H9 (cell line): Measurements from ENCODE around the gene MXI1. TPM values are rescaled to one million over a fixed set of nuclear protein-coding genes. Genes with fewer than 3 reads are reported as not detected.

Experiments used
- DNase-seq: peaks from one replicate; pipeline ENCODE4 v3.0.0-alpha.2; 2017
- H2AFZ ChIP-seq: one replicate; pipeline ENCODE4 v1.6.1; 2013; ENCODE audit warnings: mild to moderate bottlenecking, low read length, control low read depth, moderate library complexity
- H2AK5ac ChIP-seq: 2 replicates; pipeline ENCODE4 v1.6.1; 2013; ENCODE audit warnings: low read length, control low read depth, mixed read lengths; ENCODE audit not compliant: insufficient read length
- H2BK120ac ChIP-seq: one replicate; pipeline ENCODE4 v1.6.1; 2013; ENCODE audit warnings: low read depth, mild to moderate bottlenecking, low read length, control low read depth, inconsistent platforms; ENCODE audit not compliant: poor library complexity, severe bottlenecking
- H2BK12ac ChIP-seq: 2 replicates; pipeline ENCODE4 v1.6.1; 2013; ENCODE audit warnings: low read length, control low read depth, mixed read lengths, low read depth; ENCODE audit not compliant: insufficient read length
- H2BK15ac ChIP-seq: 2 replicates; pipeline ENCODE4 v1.6.1; 2013; ENCODE audit warnings: low read depth, low read length, control low read depth
- H2BK20ac ChIP-seq: one replicate; pipeline ENCODE4 v1.6.1; 2013; ENCODE audit warnings: low read depth, mild to moderate bottlenecking, low read length, control low read depth, inconsistent platforms; ENCODE audit not compliant: poor library complexity, severe bottlenecking
- H2BK5ac ChIP-seq: 2 replicates; pipeline ENCODE4 v1.6.1; 2013; ENCODE audit warnings: low read length, control low read depth, mixed read lengths; ENCODE audit not compliant: insufficient read length
- H3K14ac ChIP-seq: 2 replicates; pipeline ENCODE4 v1.6.1; 2013; ENCODE audit warnings: low read length, control low read depth; ENCODE audit not compliant: insufficient read depth
- H3K18ac ChIP-seq: 2 replicates; pipeline ENCODE4 v1.6.1; 2013; ENCODE audit warnings: low read depth, mild to moderate bottlenecking, mixed read lengths, low read length, control low read depth; ENCODE audit not compliant: insufficient read length
- H3K23ac ChIP-seq: 2 replicates; pipeline ENCODE4 v1.6.1; 2013; ENCODE audit warnings: low read length, control low read depth, mixed read lengths, low read depth; ENCODE audit not compliant: insufficient read length
- H3K23me2 ChIP-seq: 2 replicates; pipeline ENCODE4 v1.6.1; 2013; ENCODE audit warnings: low read depth, mild to moderate bottlenecking, mixed read lengths, low read length, control low read depth; ENCODE audit not compliant: insufficient read length, poor library complexity, severe bottlenecking
- H3K27ac ChIP-seq: 2 replicates; pipeline ENCODE4 v1.5.1; 2013; ENCODE audit warnings: low read length, control low read depth, mixed read lengths, low read depth; ENCODE audit not compliant: insufficient read length
- H3K27me3 ChIP-seq: 2 replicates; pipeline ENCODE4 v1.6.1; 2013; ENCODE audit warnings: low read length, control low read depth, inconsistent platforms; ENCODE audit not compliant: insufficient read depth
- H3K4ac ChIP-seq: 2 replicates; pipeline ENCODE4 v1.6.1; 2013; ENCODE audit warnings: low read depth, mild to moderate bottlenecking, control low read depth, inconsistent platforms, low read length, moderate library complexity
- H3K4me1 ChIP-seq: 2 replicates; pipeline ENCODE4 v1.6.1; 2013; ENCODE audit warnings: low read length, control low read depth, inconsistent platforms; ENCODE audit not compliant: insufficient read depth
- H3K4me2 ChIP-seq: 2 replicates; pipeline ENCODE4 v1.6.1; 2013; ENCODE audit warnings: low read length, control low read depth, mixed read lengths; ENCODE audit not compliant: insufficient read length, insufficient read depth
- H3K56ac ChIP-seq: 2 replicates; pipeline ENCODE4 v1.6.1; 2013; ENCODE audit warnings: low read depth, mild to moderate bottlenecking, mixed read lengths, low read length, control low read depth; ENCODE audit not compliant: insufficient read length
- H3K79me1 ChIP-seq: 2 replicates; pipeline ENCODE4 v1.6.1; 2013; ENCODE audit warnings: low read depth, mild to moderate bottlenecking, moderate library complexity, low read length, control low read depth, inconsistent platforms; ENCODE audit not compliant: insufficient read depth, poor library complexity, severe bottlenecking
- H3K79me2 ChIP-seq: 2 replicates; pipeline ENCODE4 v1.6.1; 2013; ENCODE audit warnings: low read length, control low read depth, inconsistent platforms; ENCODE audit not compliant: insufficient read depth
- H3K9ac ChIP-seq: 2 replicates; pipeline ENCODE4 v1.6.1; 2013; ENCODE audit warnings: low read length, control low read depth, mixed read lengths; ENCODE audit not compliant: insufficient read length; ENCODE audit errors: extremely low read depth
- H3K9me3 ChIP-seq: one replicate; pipeline ENCODE4 v1.6.1; 2013; ENCODE audit warnings: low read depth, low read length, inconsistent platforms; ENCODE audit not compliant: control insufficient read depth
- H3T11ph ChIP-seq: one replicate; pipeline ENCODE4 v1.6.1; 2013; ENCODE audit warnings: mild to moderate bottlenecking, low read length, control low read depth, inconsistent platforms
- H4K20me1 ChIP-seq: one replicate; pipeline ENCODE4 v1.6.1; 2013; ENCODE audit not compliant: control insufficient read depth, insufficient read length, insufficient read depth
- H4K5ac ChIP-seq: 2 replicates; pipeline ENCODE4 v1.6.1; 2013; ENCODE audit warnings: low read depth, mild to moderate bottlenecking, mixed read lengths, low read length, control low read depth; ENCODE audit not compliant: insufficient read length
- H4K8ac ChIP-seq: replicated peaks from 2 replicates; pipeline ENCODE4 v1.6.1; 2013; ENCODE audit warnings: low read length, control low read depth, mixed read lengths, low read depth; ENCODE audit not compliant: insufficient read length
- H4K91ac ChIP-seq: 2 replicates; pipeline ENCODE4 v1.6.1; 2013; ENCODE audit warnings: low read depth, mild to moderate bottlenecking, moderate library complexity, mixed read lengths, low read length, control low read depth; ENCODE audit not compliant: insufficient read length
- H3K27ac Mint-ChIP-seq, 3 experiments: 2 replicates in 2 of 3; 3 replicates in 1 of 3; pipeline ENCODE4 v1.8.0; 2020 to 2021; ENCODE audit warnings: mixed read lengths in 3 of 3, mild to moderate bottlenecking in 1 of 3, moderate library complexity in 1 of 3
- H3K27me3 Mint-ChIP-seq: 2 replicates; pipeline ENCODE4 v1.8.0; 2021; ENCODE audit warnings: low read depth, mild to moderate bottlenecking, moderate library complexity, mixed read lengths
- H3K36me3 Mint-ChIP-seq, 3 experiments: 2 replicates in 2 of 3; 3 replicates in 1 of 3; pipeline ENCODE4 v1.8.0; 2020 to 2021; ENCODE audit warnings: low read depth in 3 of 3, mixed read lengths in 3 of 3; ENCODE audit not compliant: insufficient read depth in 1 of 3
- H3K4me1 Mint-ChIP-seq, 2 experiments: 2 replicates each; pipeline ENCODE4 v1.8.0; 2020; ENCODE audit warnings: mixed read lengths in 2 of 2
- H3K4me3 Mint-ChIP-seq, 2 experiments: 2 replicates in 1 of 2; 3 replicates in 1 of 2; pipeline ENCODE4 v1.8.0; 2020 to 2021; ENCODE audit warnings: mild to moderate bottlenecking in 2 of 2, mixed read lengths in 2 of 2, moderate library complexity in 1 of 2
- H3K9me3 Mint-ChIP-seq, 2 experiments: 2 replicates in 1 of 2; 3 replicates in 1 of 2; pipeline ENCODE4 v1.8.0; 2020; ENCODE audit warnings: mild to moderate bottlenecking in 2 of 2, mixed read lengths in 2 of 2, moderate library complexity in 1 of 2
- WGBS: extraction: QIAGEN DNeasy Blood & Tissue Kit; methylation state at CpG from one replicate; pipeline ENCODE4 v1.1.7; 2013; ENCODE audit warnings: missing lambda C conversion rate, low lambda C conversion rate, mixed read lengths; ENCODE audit not compliant: insufficient read length; ENCODE audit errors: extremely low coverage; 5-methylcytosine and 5-hydroxymethylcytosine counted together
- total RNA-seq: library from RNA; stranded (reverse); gene quantifications from 2 replicates; pipeline ENCODE4 v1.2.1, GENCODE V29; 2021
- TF ChIP-seq, protein P1 (sequence below): fragments of 200-600 bp; sonication (generic); conservative IDR thresholded peaks from 3 replicates; pipeline ENCODE4 v1.8.0; 2021; ENCODE audit warnings: antibody characterized with exemption, mild to moderate bottlenecking

Gene MXI1
- total RNA-seq, 1 experiment from 2014 or later, result 5.6 TPM

- Histone ChIP-seq H3K4ac (no peak overlapping the region), H3K4me2 (no peak overlapping the region), H3K4me1 (no peaks in the 10 kb centered on the region; the same call in 1 of the 2 replicates), H3K18ac (no peak overlapping the region), H2BK120ac (no peak overlapping the region), H3T11ph (no peak overlapping the region), H2AK5ac (no peak overlapping the region), H4K91ac (no peak overlapping the region), H3K79me1 (no peaks in the 10 kb centered on the region), H3K79me2 (no peaks in the 10 kb centered on the region), H2BK12ac (no peak overlapping the region), H4K5ac (no peak overlapping the region), H4K20me1 (no peaks in the 10 kb centered on the region), H3K27ac (no peak overlapping the region), H2BK15ac (no peak overlapping the region), H3K27me3 (peaks cover 10% of the 10 kb centered on the region), H3K23me2 (peaks cover 21% of the 10 kb centered on the region), H3K9ac (no peak overlapping the region), H2AFZ (no peak overlapping the region), H4K8ac (no peak overlapping the region), H2BK5ac (no peak overlapping the region), H3K23ac (no peak overlapping the region), H3K9me3 (no peaks in the 10 kb centered on the region), H3K14ac (no peak overlapping the region), H3K56ac (no peak overlapping the region), H2BK20ac (no peak overlapping the region)
- no peak overlapping the region; a peak in 1 of 5 replicates for H3K4me3 Mint-ChIP-seq
- no peaks in the 10 kb centered on the region for H3K36me3 Mint-ChIP-seq
- peaks cover 0 to 2% of the 10 kb centered on the region in 2 experiments; a peak in 3 of 5 replicates for H3K9me3 Mint-ChIP-seq
- WGBS, result no CpG with 5 or more reads among the region's 12 CpGs
- TF ChIP-seq, protein P1, sequence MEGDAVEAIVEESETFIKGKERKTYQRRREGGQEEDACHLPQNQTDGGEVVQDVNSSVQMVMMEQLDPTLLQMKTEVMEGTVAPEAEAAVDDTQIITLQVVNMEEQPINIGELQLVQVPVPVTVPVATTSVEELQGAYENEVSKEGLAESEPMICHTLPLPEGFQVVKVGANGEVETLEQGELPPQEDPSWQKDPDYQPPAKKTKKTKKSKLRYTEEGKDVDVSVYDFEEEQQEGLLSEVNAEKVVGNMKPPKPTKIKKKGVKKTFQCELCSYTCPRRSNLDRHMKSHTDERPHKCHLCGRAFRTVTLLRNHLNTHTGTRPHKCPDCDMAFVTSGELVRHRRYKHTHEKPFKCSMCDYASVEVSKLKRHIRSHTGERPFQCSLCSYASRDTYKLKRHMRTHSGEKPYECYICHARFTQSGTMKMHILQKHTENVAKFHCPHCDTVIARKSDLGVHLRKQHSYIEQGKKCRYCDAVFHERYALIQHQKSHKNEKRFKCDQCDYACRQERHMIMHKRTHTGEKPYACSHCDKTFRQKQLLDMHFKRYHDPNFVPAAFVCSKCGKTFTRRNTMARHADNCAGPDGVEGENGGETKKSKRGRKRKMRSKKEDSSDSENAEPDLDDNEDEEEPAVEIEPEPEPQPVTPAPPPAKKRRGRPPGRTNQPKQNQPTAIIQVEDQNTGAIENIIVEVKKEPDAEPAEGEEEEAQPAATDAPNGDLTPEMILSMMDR, result no peak
- H3K27me3 Mint-ChIP-seq, result peaks cover 95% of the 10 kb centered on the region
- DNase-seq, result no peak
- peaks cover 35 to 44% of the 10 kb centered on the region in 2 experiments for H3K4me1 Mint-ChIP-seq
- H3K27ac Mint-ChIP-seq, result no peak overlapping the region
Measured at GRCh38 chr10:110205051-110205675, 2.2 kb upstream of the MXI1 start.
